Sigmoid colon (tissue), 7 donors: Measurements from ENCODE around the gene UBAP2. TPM values are rescaled to one million over a fixed set of nuclear protein-coding genes. Genes with fewer than 3 reads are reported as not detected.

Source experiments
- DNase-seq: peaks from one replicate; pipeline ENCODE4 v3.0.0-alpha.2; 2019
- H3K27ac ChIP-seq, 4 donors: fragments of 200-600 bp; sonication (generic); one replicate each; pipeline ENCODE4 v1.5.1; 2016 to 2019; ENCODE audit warnings: mild to moderate bottlenecking in 1 of 4
- H3K27me3 ChIP-seq, 3 donors: fragments of 200-600 bp; sonication (generic); one replicate each; pipeline ENCODE4 v1.5.1; 2019; ENCODE audit warnings: mild to moderate bottlenecking in 1 of 3
- H3K36me3 ChIP-seq, 4 donors: fragments of 200-600 bp; sonication (generic); one replicate each; pipeline ENCODE4 v1.5.1; 2016 to 2019
- H3K4me1 ChIP-seq, 4 donors: fragments of 200-600 bp; sonication (generic); one replicate each; pipeline ENCODE4 v1.5.1; 2017 to 2019
- H3K4me3 ChIP-seq, 4 donors: fragments of 200-600 bp; sonication (generic); one replicate each; pipeline ENCODE4 v1.5.1; 2017 to 2019; ENCODE audit warnings: mild to moderate bottlenecking in 2 of 4, moderate library complexity in 1 of 4
- H3K9me3 ChIP-seq, 4 donors: fragments of 200-600 bp in 3 of 4; sonication (generic) in 3 of 4; one replicate each; pipeline versions ENCODE4 v1.5.1 to v1.6.1; 2013 to 2019
- CTCF ChIP-seq, 4 experiments: fragments of 450-650 bp in 3 of 4; fragments of 200-600 bp in 1 of 4; IDR thresholded peaks; one replicate each; pipeline ENCODE4 v1.5.1; 2016 to 2019; ENCODE audit warnings: antibody characterized with exemption in 4 of 4, mild to moderate bottlenecking in 3 of 4, moderate library complexity in 2 of 4
- EP300 ChIP-seq, 4 donors: sonication (generic); formaldehyde crosslinking; IDR thresholded peaks; one replicate each; pipeline ENCODE4 v1.6.1; 2017; ENCODE audit warnings: antibody characterized with exemption in 4 of 4
- POLR2A ChIP-seq, 2 donors: fragments of 450-650 bp; IDR thresholded peaks; one replicate each; pipeline ENCODE4 v1.6.1; 2016; ENCODE audit warnings: antibody characterized with exemption in 2 of 2, mild to moderate bottlenecking in 2 of 2, moderate library complexity in 2 of 2
- POLR2AphosphoS5 ChIP-seq, 4 donors: sonication (generic); formaldehyde crosslinking; IDR thresholded peaks; one replicate each; pipeline ENCODE4 v1.6.1; 2017; ENCODE audit warnings: antibody characterized with exemption in 4 of 4
- WGBS, 2 donors: extraction: QIAGEN DNeasy Blood & Tissue Kit; methylation state at CpG; one replicate each; pipeline ENCODE4 v1.1.7; 2013; 5-methylcytosine and 5-hydroxymethylcytosine counted together
- intact Hi-C: fragments of 100-400 bp; cut with DNase I; formaldehyde crosslinking; loops from one replicate; pipeline ENCODE4 v1.15.1; 2023
- polyA plus RNA-seq, 3 donors: library from polyadenylated mRNA; stranded (reverse); fragments of 200-250 nt; gene quantifications; one replicate each; pipeline ENCODE4 v1.2.3, GENCODE V29; 2013
- total RNA-seq, 4 donors: library from RNA; depleted of rRNA; stranded (reverse); fragments of >200 nt; gene quantifications; one replicate each; pipeline ENCODE4 v1.1.0, GENCODE V29; 2016
- donor health status: healthy with polysubstance abuse.
- donor health status: Bipolar disorder and iron deficiency.
- donor health status: healthy.

UBAP2 gene
- total and polyA plus RNA-seq, 7 donors = 6.6 to 50.4 (median 28.8) TPM

GRCh38 chr9:34093578-34093977 is 44.9 kb upstream of the UBAP2 start:
- no peaks in the 10 kb centered on the region for H3K4me1 ChIP-seq
- no peaks in the 10 kb centered on the region for H3K27me3 ChIP-seq
- intact Hi-C loops = no loop called here
- no peak for DNase-seq
- no peak overlapping the region for H3K27ac ChIP-seq
- WGBS, 2 donors = 85 to 95% methylated on average over 5 of the region's 5 CpGs
- TF ChIP-seq EP300 (IDR thresholded peaks at IDR 0.05) = no peak
- no peak for TF ChIP-seq CTCF (IDR thresholded peaks at IDR 0.05)
- no peak for TF ChIP-seq POLR2AphosphoS5 (IDR thresholded peaks at IDR 0.05)
- no peak for TF ChIP-seq POLR2A (IDR thresholded peaks at IDR 0.05)
- H3K9me3 ChIP-seq = no peaks in the 10 kb centered on the region
- H3K36me3 ChIP-seq = peaks cover 47 to 100% (median 79%) of the 10 kb centered on the region in 4 donors
- no peak overlapping the region for H3K4me3 ChIP-seq

GRCh38 chr9:34089311-34089710 is 40.6 kb upstream of the UBAP2 start:
- Histone ChIP-seq H3K27me3 (no peaks in the 10 kb centered on the region), H3K9me3 (no peaks in the 10 kb centered on the region), H3K4me3 (no peak overlapping the region), H3K27ac (peak overlapping the region in 1 of 4 donors; percentile 51), H3K36me3 (peaks cover 24 to 76% (median 59%) of the 10 kb centered on the region in 4 donors), H3K4me1 (peaks cover 0 to 32% (median 21%) of the 10 kb centered on the region in 4 donors)
- TF ChIP-seq POLR2AphosphoS5 (IDR thresholded peaks at IDR 0.05) (no peak), EP300 (IDR thresholded peaks at IDR 0.05) (no peak), CTCF (IDR thresholded peaks at IDR 0.05) (no peak), POLR2A (IDR thresholded peaks at IDR 0.05) (no peak)
- DNase-seq = no peak
- intact Hi-C loops = no loop called here
- WGBS, 2 donors = 94 to 96% methylated on average over 7 of the region's 7 CpGs

DNA sequence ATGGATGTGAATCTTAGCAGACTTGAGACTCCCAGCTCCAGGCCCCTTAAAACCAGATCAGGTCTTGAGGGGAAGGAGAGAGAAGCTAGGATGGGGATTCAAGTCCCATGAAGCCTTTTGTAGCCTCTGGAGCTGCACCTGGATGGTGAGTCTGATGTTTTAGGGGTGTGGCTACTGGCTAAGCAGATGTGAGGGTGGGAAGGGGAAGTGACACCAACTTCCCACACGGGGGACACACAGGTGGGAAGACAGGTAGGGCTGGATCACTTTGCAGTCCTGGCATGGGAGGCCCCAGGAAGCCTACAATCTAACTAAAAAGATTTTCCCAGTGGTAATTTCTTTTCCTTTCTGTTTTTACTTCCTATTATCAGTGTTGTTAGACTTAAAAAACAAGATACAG is 38.7 kb upstream of the UBAP2 start:
- Histone ChIP-seq H3K27me3 (no peaks in the 10 kb centered on the region), H3K4me1 (peaks cover 0 to 45% (median 34%) of the 10 kb centered on the region in 4 donors), H3K9me3 (no peaks in the 10 kb centered on the region), H3K27ac (peak overlapping the region; percentile 45 to 82 (median 80)), H3K36me3 (peaks cover 13 to 57% (median 44%) of the 10 kb centered on the region in 4 donors), H3K4me3 (no peak overlapping the region)
- DNase-seq = no peak
- 15 to 24% methylated on average over 1 of the region's 1 CpG for WGBS, 2 donors
- intact Hi-C loops = no loop called here
- TF ChIP-seq EP300 (IDR thresholded peaks at IDR 0.05) = no peak
- no peak for TF ChIP-seq POLR2A (IDR thresholded peaks at IDR 0.05)
- no peak for TF ChIP-seq POLR2AphosphoS5 (IDR thresholded peaks at IDR 0.05)
- TF ChIP-seq CTCF (IDR thresholded peaks at IDR 0.05) = no peak

DNA sequence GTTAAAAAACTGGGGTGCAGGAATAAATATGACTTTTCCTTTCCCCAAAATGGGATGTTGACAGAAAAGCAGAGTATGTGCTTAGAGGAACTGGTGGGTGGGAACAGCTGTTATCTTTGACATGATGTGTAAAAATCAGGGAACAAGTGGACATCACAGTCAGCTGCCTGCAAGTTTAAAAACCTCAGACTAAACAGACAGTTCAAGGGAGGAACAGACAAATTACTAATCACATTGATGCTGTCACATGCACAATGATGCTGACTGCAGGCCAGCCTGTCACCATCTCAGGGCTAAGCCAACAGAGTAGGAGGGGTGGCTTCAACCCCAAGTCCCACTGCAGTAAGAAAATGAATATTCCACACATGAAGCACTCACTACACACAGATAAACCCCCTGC is 38.2 kb upstream of the UBAP2 start:
- H3K4me1 ChIP-seq = peaks cover 0 to 45% (median 34%) of the 10 kb centered on the region in 4 donors
- peak overlapping the region; percentile 45 to 82 (median 80) for H3K27ac ChIP-seq
- DNase-seq = no peak
- H3K27me3 ChIP-seq = no peaks in the 10 kb centered on the region
- peaks cover 8 to 52% (median 43%) of the 10 kb centered on the region in 4 donors for H3K36me3 ChIP-seq
- no peak for TF ChIP-seq CTCF (IDR thresholded peaks at IDR 0.05)
- TF ChIP-seq POLR2AphosphoS5 (IDR thresholded peaks at IDR 0.05) = no peak
- no peak for TF ChIP-seq POLR2A (IDR thresholded peaks at IDR 0.05)
- no peak for TF ChIP-seq EP300 (IDR thresholded peaks at IDR 0.05)
- H3K9me3 ChIP-seq = no peaks in the 10 kb centered on the region
- H3K4me3 ChIP-seq = no peak overlapping the region
- intact Hi-C loops = no loop called here
